RWPE2 (cell line): ENCODE measurements around the gene PEX5L.
A peak's percentile ranks its signal among the peaks of the same experiment; 100 is the strongest.

Experiments
- ATAC-seq: fragments of 200-7000 bp; cut with Tn5 transposase; 3 replicates; pipeline ENCODE4 v1.9.1; 2021; ENCODE audit warnings: low read depth
- DNase-seq: peaks from one replicate; pipeline ENCODE4 v3.0.0-alpha.2; 2020; ENCODE audit warnings: low spot score
- H3K27ac ChIP-seq: fragments of 450-650 bp; 2 replicates; pipeline ENCODE4 v1.5.1; 2017; ENCODE audit warnings: mild to moderate bottlenecking; ENCODE audit not compliant: poor library complexity, severe bottlenecking
- H3K27me3 ChIP-seq: fragments of 250-450 bp; sonication (Bioruptor Pico); 2 replicates; pipeline ENCODE4 v1.5.1; 2021; ENCODE audit warnings: mild to moderate bottlenecking, moderate library complexity; ENCODE audit not compliant: insufficient read depth, poor library complexity, severe bottlenecking
- H3K36me3 ChIP-seq: fragments of 250-450 bp; sonication (Bioruptor Pico); 2 replicates; pipeline ENCODE4 v1.5.1; 2020; ENCODE audit warnings: low read depth, mild to moderate bottlenecking, moderate library complexity
- H3K4me1 ChIP-seq: fragments of 250-450 bp; sonication (Bioruptor Pico); 2 replicates; pipeline ENCODE4 v1.5.1; 2021; ENCODE audit warnings: mild to moderate bottlenecking, moderate library complexity; ENCODE audit not compliant: insufficient read depth, poor library complexity, severe bottlenecking
- H3K4me3 ChIP-seq: fragments of 250-450 bp; sonication (Bioruptor Pico); 2 replicates; pipeline ENCODE4 v1.5.1; 2021; ENCODE audit warnings: mild to moderate bottlenecking, moderate library complexity; ENCODE audit not compliant: severe bottlenecking
- H3K9me3 ChIP-seq: fragments of 250-450 bp; sonication (Bioruptor Pico); 2 replicates; pipeline ENCODE4 v1.5.1; 2021; ENCODE audit warnings: mild to moderate bottlenecking, moderate library complexity; ENCODE audit not compliant: severe bottlenecking
- TF ChIP-seq, protein P1 (sequence below): fragments of 450-650 bp; IDR thresholded peaks from one replicate; pipeline ENCODE4 v1.5.1; 2017; ENCODE audit warnings: mild to moderate bottlenecking, moderate library complexity; ENCODE audit not compliant: poor library complexity, severe bottlenecking

Gene PEX5L

DNA sequence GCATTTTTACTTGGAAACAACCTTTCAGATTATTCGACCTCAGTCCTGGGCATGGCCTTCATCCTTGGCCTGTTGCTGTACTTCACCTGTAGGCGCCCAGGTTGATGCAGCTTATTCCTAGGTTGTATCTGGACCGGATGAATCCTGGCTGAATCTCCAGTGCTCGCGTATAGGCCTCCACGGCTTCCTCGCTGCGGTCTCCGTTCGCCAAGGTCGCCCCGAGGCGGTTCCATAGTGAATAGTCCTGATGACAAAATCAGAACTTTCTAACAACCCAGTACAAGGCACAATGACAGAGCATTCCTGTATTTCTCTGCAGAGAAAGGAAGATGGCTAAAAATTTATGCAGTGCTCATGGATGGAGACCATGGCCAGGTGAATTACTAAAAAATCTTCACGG is 229.1 kb downstream of the PEX5L start:
- Histone ChIP-seq H3K4me1 (peaks cover 20% of the 10 kb centered on the region), H3K27me3 (no peaks in the 10 kb centered on the region), H3K9me3 (no peaks in the 10 kb centered on the region), H3K36me3 (no peaks in the 10 kb centered on the region), H3K27ac (no peak overlapping the region), H3K4me3 (no peak overlapping the region)
- TF ChIP-seq, protein P1, sequence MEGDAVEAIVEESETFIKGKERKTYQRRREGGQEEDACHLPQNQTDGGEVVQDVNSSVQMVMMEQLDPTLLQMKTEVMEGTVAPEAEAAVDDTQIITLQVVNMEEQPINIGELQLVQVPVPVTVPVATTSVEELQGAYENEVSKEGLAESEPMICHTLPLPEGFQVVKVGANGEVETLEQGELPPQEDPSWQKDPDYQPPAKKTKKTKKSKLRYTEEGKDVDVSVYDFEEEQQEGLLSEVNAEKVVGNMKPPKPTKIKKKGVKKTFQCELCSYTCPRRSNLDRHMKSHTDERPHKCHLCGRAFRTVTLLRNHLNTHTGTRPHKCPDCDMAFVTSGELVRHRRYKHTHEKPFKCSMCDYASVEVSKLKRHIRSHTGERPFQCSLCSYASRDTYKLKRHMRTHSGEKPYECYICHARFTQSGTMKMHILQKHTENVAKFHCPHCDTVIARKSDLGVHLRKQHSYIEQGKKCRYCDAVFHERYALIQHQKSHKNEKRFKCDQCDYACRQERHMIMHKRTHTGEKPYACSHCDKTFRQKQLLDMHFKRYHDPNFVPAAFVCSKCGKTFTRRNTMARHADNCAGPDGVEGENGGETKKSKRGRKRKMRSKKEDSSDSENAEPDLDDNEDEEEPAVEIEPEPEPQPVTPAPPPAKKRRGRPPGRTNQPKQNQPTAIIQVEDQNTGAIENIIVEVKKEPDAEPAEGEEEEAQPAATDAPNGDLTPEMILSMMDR: no peak
- DNase-seq (no peak), ATAC-seq (no peak)

DNA sequence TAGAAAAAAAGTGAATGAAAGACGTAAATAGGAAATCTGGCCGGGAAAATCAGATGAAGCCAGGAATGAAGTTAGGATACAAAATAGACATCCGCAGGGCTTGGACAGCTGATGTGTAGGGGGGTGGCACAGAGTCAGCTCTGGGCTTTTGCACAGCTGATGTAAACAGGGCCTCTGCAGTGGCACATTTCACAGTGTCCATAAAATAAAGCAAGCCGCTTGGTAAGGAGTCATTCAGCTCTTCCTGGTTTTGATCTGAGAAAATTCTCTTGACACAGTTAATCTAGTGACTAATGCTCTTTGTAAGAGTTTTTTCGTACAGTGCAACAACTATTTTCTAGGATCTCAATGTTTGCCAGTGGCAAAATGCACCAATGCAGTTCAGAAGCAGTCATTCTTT is 230.6 kb downstream of the PEX5L start:
- Histone ChIP-seq H3K9me3 (no peaks in the 10 kb centered on the region), H3K36me3 (no peaks in the 10 kb centered on the region), H3K4me1 (peaks cover 17% of the 10 kb centered on the region), H3K27ac (no peak overlapping the region), H3K27me3 (no peaks in the 10 kb centered on the region), H3K4me3 (no peak overlapping the region)
- ATAC-seq (peak; percentile 54), DNase-seq (no peak)
- TF ChIP-seq, protein P1: no peak

DNA sequence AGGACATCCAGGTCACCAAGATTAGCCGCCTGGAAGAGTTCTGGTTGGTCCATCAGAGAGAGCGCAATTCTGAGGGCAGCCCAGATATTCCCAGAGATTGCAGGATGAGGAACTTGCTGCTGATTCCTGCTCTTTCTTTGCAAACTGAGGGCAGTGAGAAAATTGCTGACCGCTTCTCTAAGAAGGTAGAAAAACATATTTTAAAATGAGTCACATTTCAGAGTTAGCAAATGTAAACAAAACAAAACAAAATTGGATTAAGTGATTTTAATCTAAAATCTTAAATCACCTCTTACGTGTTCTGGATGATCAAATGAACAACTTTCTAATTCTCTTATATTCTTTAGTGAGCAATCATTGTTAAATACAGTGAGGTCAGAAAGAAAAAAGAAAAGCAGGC is 234.9 kb downstream of the PEX5L start:
- Histone ChIP-seq H3K36me3 (no peaks in the 10 kb centered on the region), H3K9me3 (no peaks in the 10 kb centered on the region), H3K4me1 (peaks cover 16% of the 10 kb centered on the region), H3K4me3 (no peak overlapping the region), H3K27me3 (no peaks in the 10 kb centered on the region), H3K27ac (no peak overlapping the region)
- DNase-seq: no peak
- no peak for ATAC-seq
- TF ChIP-seq, protein P1: no peak

DNA sequence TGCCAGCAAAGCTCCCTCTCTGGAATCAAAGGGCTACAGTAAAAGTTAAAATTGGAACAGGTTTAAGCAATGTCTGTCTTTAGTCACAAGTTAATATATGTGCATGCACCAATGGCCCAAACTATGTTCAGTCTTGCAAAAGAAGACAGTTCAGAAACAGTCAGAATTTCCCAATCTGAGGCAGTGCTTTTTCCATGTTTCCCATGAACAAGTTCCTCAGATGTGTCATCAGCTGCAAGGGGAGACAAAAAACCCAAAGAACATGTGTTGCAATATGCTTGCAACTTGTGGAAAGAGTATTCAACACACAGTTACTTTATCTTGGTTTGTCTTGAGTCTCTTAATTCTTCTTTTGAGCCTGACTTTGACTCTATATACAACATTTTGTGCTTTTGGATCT is 235.5 kb downstream of the PEX5L start:
- Histone ChIP-seq H3K9me3 (no peaks in the 10 kb centered on the region), H3K27ac (no peak overlapping the region), H3K36me3 (no peaks in the 10 kb centered on the region), H3K4me3 (no peak overlapping the region), H3K4me1 (peaks cover 12% of the 10 kb centered on the region), H3K27me3 (no peaks in the 10 kb centered on the region)
- ATAC-seq (peak; percentile 89), DNase-seq (no peak)
- TF ChIP-seq, protein P1: no peak

DNA sequence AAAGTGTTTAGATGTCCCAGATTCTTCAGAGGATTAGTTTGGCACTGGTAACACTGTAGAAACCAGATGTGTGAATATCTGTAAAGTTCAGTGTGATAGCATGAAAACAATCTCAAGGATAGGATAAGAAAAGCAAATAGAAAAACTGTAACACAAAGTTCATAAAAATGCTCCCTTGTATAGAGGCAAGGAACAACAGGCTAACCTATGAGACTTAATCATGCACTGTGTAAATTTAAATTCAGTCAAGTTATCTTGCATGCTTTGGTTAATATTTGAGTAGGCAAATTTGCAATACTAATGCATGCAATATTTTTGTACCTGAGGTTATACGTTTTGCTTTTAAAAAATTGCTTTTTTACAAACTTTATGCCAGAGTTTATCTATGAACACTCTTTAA is 239.5 kb downstream of the PEX5L start:
- no peaks in the 10 kb centered on the region for H3K9me3 ChIP-seq
- no peaks in the 10 kb centered on the region for H3K36me3 ChIP-seq
- H3K27me3 ChIP-seq: no peaks in the 10 kb centered on the region
- no peak for DNase-seq
- H3K27ac ChIP-seq: no peak overlapping the region
- TF ChIP-seq, protein P1: no peak
- ATAC-seq: no peak
- H3K4me1 ChIP-seq: peaks cover 9% of the 10 kb centered on the region
- H3K4me3 ChIP-seq: no peak overlapping the region
